Melanocyte of skin (primary cell): Measurements from ENCODE around the gene TXNDC15. TPM values are rescaled to one million over a fixed set of nuclear protein-coding genes. Genes with fewer than 3 reads are reported as not detected.

Experiments
- small RNA-seq, 2 donors: library from RNA; depleted of rRNA; stranded (forward); fragments of <200 nt; gene quantifications; one replicate each; pipeline ENCODE3, GENCODE V24; 2012
- total RNA-seq, 2 donors: library from RNA; depleted of rRNA; stranded (reverse); fragments of >200 nt; gene quantifications; 2 replicates each; pipeline ENCODE4 v1.2.3, GENCODE V29; 2012

The TXNDC15 gene
- 10 to 100 TPM; 42.7 to 53.3 TPM for total RNA-seq

GRCh38 chr5:134873987-134874830, at the start of gene TXNDC15:
TXNDC15 (plus strand) TSS chr5:134874371; CDS start chr5:134874428, 57 bp downstream.

GRCh38 chr5:134845852-134846640, 28.1 kb upstream of the TXNDC15 start, which contains the start of gene C5orf24:
C5orf24 (plus strand) TSS chr5:134845968; CDS start chr5:134854901, 8,933 bp downstream.

GRCh38 chr5:134904610-134905245, 30.6 kb downstream of the TXNDC15 start, which contains the start of gene PCBD2:
PCBD2 (plus strand) TSS chr5:134905131; CDS start chr5:134905140, 9 bp downstream.

Small RNA genes lying within 50 kb of the gene (small RNA-seq; reads per million reads assigned to genes)
- 0 reads per million in 2 donors for gene MIR4461
- 0 to 3.1 reads per million in 2 donors for gene MTND3P25
- 0 to 0.17 reads per million in 2 donors for gene MTND4LP30

Other genes with a start within 250 kb of the TXNDC15 start
- 10 to 100 TPM; 31.3 to 39.3 TPM for gene SAR1B, start 241.5 kb upstream of the TXNDC15 start, total RNA-seq
- 10 to 100 TPM; 22.4 to 30.6 TPM for gene SEC24A, start 225.6 kb upstream of the TXNDC15 start, total RNA-seq
- gene CAMLG, start 135.8 kb upstream of the TXNDC15 start, total RNA-seq = 10 to 100 TPM; 19.3 to 23.0 TPM
- gene DDX46, start 115.6 kb upstream of the TXNDC15 start, total RNA-seq = 10 to 100 TPM; 15.1 to 25.0 TPM
- gene C5orf24, start 28.4 kb upstream of the TXNDC15 start, total RNA-seq = 10 to 100 TPM; 38.6 to 44.4 TPM
- gene PCBD2, start 30.8 kb downstream of the TXNDC15 start, total RNA-seq = 1 to 10 TPM; 3.1 to 5.3 TPM
- gene CATSPER3, start 93.5 kb downstream of the TXNDC15 start, total RNA-seq = not detected
- not detected for gene PITX1, start 159.9 kb downstream of the TXNDC15 start, total RNA-seq